CD4-positive, alpha-beta T cell (primary cell): ENCODE measurements around the gene SPECC1L. TPM values are rescaled to one million over a fixed set of nuclear protein-coding genes. Genes with fewer than 3 reads are reported as not detected.

ENCODE experiments used
- ATAC-seq: fragments of 200-7000 bp; cut with Tn5 transposase; one replicate; pipeline ENCODE4 v1.10.0; 2022; ENCODE audit warnings: mild to moderate bottlenecking; ENCODE audit not compliant: poor library complexity
- CTCF ChIA-PET: fragments of 350-600 bp; sonication (Branson Sonifier 250); formaldehyde crosslinking; loops from one replicate; lab custom pipeline; 2021; ENCODE audit warnings: antibody characterized with exemption, inconsistent platforms; lab: Charles Lee
- POLR2A ChIA-PET: fragments of 350-600 bp; sonication (Branson Sonifier 250); formaldehyde crosslinking; loops from one replicate; lab custom pipeline; 2021; ENCODE audit warnings: antibody characterized with exemption, inconsistent platforms; lab: Charles Lee
- DNase-seq, 14 experiments: peaks; one replicate each; pipeline ENCODE4 v3.0.0-alpha.2; 2013 to 2020; ENCODE audit warnings: mixed read lengths in 2 of 14
- H3K27ac ChIP-seq, 2 donors: one replicate each; pipeline versions ENCODE4 v1.5.1 to v1.7.0; 2013; ENCODE audit warnings: low read length in 2 of 2, low read depth in 1 of 2, mild to moderate bottlenecking in 1 of 2
- H3K27me3 ChIP-seq, 2 experiments: 1 replicate in 1 of 2; 2 replicates in 1 of 2; pipeline versions ENCODE4 v1.6.1 to v1.7.0; 2013; ENCODE audit warnings: low read length in 2 of 2, control low read depth in 1 of 2, mild to moderate bottlenecking in 1 of 2, moderate library complexity in 1 of 2; ENCODE audit not compliant: insufficient read depth in 2 of 2, control insufficient read depth in 1 of 2
- H3K36me3 ChIP-seq: one replicate; pipeline ENCODE4 v1.6.1; 2013; ENCODE audit warnings: low read length, control low read depth; ENCODE audit not compliant: insufficient read depth
- H3K4me1 ChIP-seq: one replicate; pipeline ENCODE4 v1.6.1; 2013; ENCODE audit warnings: low read length, control low read depth; ENCODE audit not compliant: insufficient read depth
- H3K4me3 ChIP-seq: one replicate; pipeline ENCODE4 v1.5.1; 2013; ENCODE audit warnings: mild to moderate bottlenecking, low read length, moderate library complexity
- H3K9me3 ChIP-seq, 2 experiments: 1 replicate in 1 of 2; 2 replicates in 1 of 2; pipeline versions ENCODE4 v1.6.1 to v1.7.0; 2013; ENCODE audit warnings: low read length in 2 of 2, mild to moderate bottlenecking in 2 of 2, control low read depth in 1 of 2, moderate library complexity in 1 of 2; ENCODE audit not compliant: control insufficient read depth in 1 of 2, insufficient read depth in 1 of 2
- H3K27ac Mint-ChIP-seq: one replicate; pipeline ENCODE4 v1.8.0; 2020; ENCODE audit warnings: mixed read lengths
- H3K27me3 Mint-ChIP-seq: one replicate; pipeline ENCODE4 v1.8.0; 2021; ENCODE audit warnings: mixed read lengths
- H3K36me3 Mint-ChIP-seq: one replicate; pipeline ENCODE4 v1.8.0; 2021; ENCODE audit warnings: low read depth, mixed read lengths
- H3K4me1 Mint-ChIP-seq: one replicate; pipeline ENCODE4 v1.8.0; 2021; ENCODE audit warnings: low read depth, mixed read lengths
- H3K4me3 Mint-ChIP-seq: one replicate; pipeline ENCODE4 v1.8.0; 2020; ENCODE audit warnings: mild to moderate bottlenecking, mixed read lengths
- H3K9me3 Mint-ChIP-seq: one replicate; pipeline ENCODE4 v1.8.0; 2020; ENCODE audit warnings: mixed read lengths
- CTCF ChIP-seq: fragments of 200-600 bp; IDR thresholded peaks from one replicate; pipeline ENCODE4 v1.8.0; 2022; ENCODE audit warnings: antibody characterized with exemption, mild to moderate bottlenecking
- intact Hi-C, 2 experiments: fragments of 100-400 bp; cut with DNase I in 1 of 2; cut with micrococcal nuclease in 1 of 2; formaldehyde crosslinking; loops; one replicate each; pipeline versions ENCODE4 v1.15.1 to v1.9.0; 2023 to 2025; cut with DNase I, micrococcal nuclease
- polyA plus RNA-seq, 2 donors: library from polyadenylated mRNA; unstranded; fragments of 120-200 nt; gene quantifications; one replicate each; pipeline ENCODE4 v1.2.1, GENCODE V29; 2013
- total RNA-seq, 174 experiments: library from RNA in 2 of 174; stranded (reverse) in 2 of 174; gene quantifications; one replicate each; pipeline ENCODE4 v1.2.3 and lab custom pipeline; 2021 to 2026

SPECC1L gene
- total RNA-seq (10 to 100 TPM; 27.5 to 31.8 TPM), total RNA-seq (lab: John Stamatoyannopoulos, UW) (9.6 to 39.7 (median 24.7) reads per million in 172 experiments)
- polyA plus RNA-seq (2013, experiment 1 of 2) = 18.5 TPM
- 21.6 TPM for polyA plus RNA-seq (2013, experiment 2 of 2)

GRCh38 chr22:24270556-24271385 is at the start of gene SPECC1L:
Gene SPECC1L, plus strand, starts transcription at chr22:24270831. Its CDS starts 31,401 bp downstream, at chr22:24302232.
- H3K9me3 Mint-ChIP-seq = no peaks in the 10 kb centered on the region
- H3K4me1 Mint-ChIP-seq = peaks cover 40% of the 10 kb centered on the region
- POLR2A ChIA-PET = interaction anchor here (1.4 kb wide), 1 partner anchor 14 kb away, joined by 6 read pairs; no protein-coding TSS in a partner anchor
- ATAC-seq (peak; percentile 91), DNase-seq (peak; percentile 81 to 97 (median 90))
- no peaks in the 10 kb centered on the region for H3K36me3 Mint-ChIP-seq
- peak within 1 kb of the TSS; percentile 67 for H3K27ac Mint-ChIP-seq
- TF ChIP-seq CTCF = no peak
- CTCF ChIA-PET = interaction anchor here (1.5 kb wide), 2 partner anchors 30 to 152 kb away, joined by 3 to 5 read pairs; no protein-coding TSS in a partner anchor
- no peaks in the 10 kb centered on the region for H3K27me3 Mint-ChIP-seq
- H3K27me3 ChIP-seq = no peaks in the 10 kb centered on the region
- H3K9me3 ChIP-seq = no peaks in the 10 kb centered on the region
- intact Hi-C loops = loop anchor here in 1 of 2 experiments (1.0 kb wide), 1 partner anchor 285 kb away; the partner anchor contains the start of genes GUCD1 and SNRPD3
- H3K4me3 ChIP-seq = peak within 1 kb of the TSS; percentile 93
- no peaks in the 10 kb centered on the region for H3K36me3 ChIP-seq
- peak within 1 kb of the TSS; percentile 62 to 79 for H3K27ac ChIP-seq
- peaks cover 21% of the 10 kb centered on the region for H3K4me1 ChIP-seq
- peak within 1 kb of the TSS; percentile 96 for H3K4me3 Mint-ChIP-seq

GRCh38 chr22:24224468-24224867 is 46.2 kb upstream of the SPECC1L start:
- Mint-ChIP-seq H3K4me3 (no peak overlapping the region), H3K36me3 (no peaks in the 10 kb centered on the region), H3K27me3 (no peaks in the 10 kb centered on the region), H3K27ac (no peak overlapping the region), H3K4me1 (no peaks in the 10 kb centered on the region), H3K9me3 (peaks cover 4% of the 10 kb centered on the region)
- ATAC-seq = no peak
- no peak for DNase-seq
- H3K4me1 ChIP-seq = no peaks in the 10 kb centered on the region
- H3K27ac ChIP-seq = no peak overlapping the region
- ChIA-PET CTCF (no interaction called here), POLR2A (no interaction called here)
- peaks cover 0 to 24% of the 10 kb centered on the region in 2 experiments for H3K9me3 ChIP-seq
- intact Hi-C loops = no loop called here
- TF ChIP-seq CTCF = no peak
- no peak overlapping the region for H3K4me3 ChIP-seq
- no peaks in the 10 kb centered on the region for H3K36me3 ChIP-seq
- no peaks in the 10 kb centered on the region for H3K27me3 ChIP-seq

GRCh38 chr22:24225044-24225601 is 45.5 kb upstream of the SPECC1L start:
- DNase-seq (no peak), ATAC-seq (no peak)
- H3K27me3 ChIP-seq = no peaks in the 10 kb centered on the region
- H3K9me3 ChIP-seq = peaks cover 0 to 24% of the 10 kb centered on the region in 2 experiments
- H3K27ac Mint-ChIP-seq = no peak overlapping the region
- TF ChIP-seq CTCF = no peak
- no peaks in the 10 kb centered on the region for H3K27me3 Mint-ChIP-seq
- H3K27ac ChIP-seq = no peak overlapping the region
- H3K36me3 ChIP-seq = no peaks in the 10 kb centered on the region
- H3K9me3 Mint-ChIP-seq = peaks cover 4% of the 10 kb centered on the region
- intact Hi-C loops = no loop called here
- H3K4me1 ChIP-seq = no peaks in the 10 kb centered on the region
- H3K4me1 Mint-ChIP-seq = no peaks in the 10 kb centered on the region
- POLR2A ChIA-PET = no interaction called here
- no peaks in the 10 kb centered on the region for H3K36me3 Mint-ChIP-seq
- CTCF ChIA-PET = no interaction called here
- no peak overlapping the region for H3K4me3 ChIP-seq
- no peak overlapping the region for H3K4me3 Mint-ChIP-seq
